H1 (cell line): ENCODE data around the gene PRRG3.
A peak's percentile ranks its signal among the peaks of the same experiment; 100 is the strongest.

ENCODE experiments used
- ASH2L ChIP-seq: fragments of 200-600, 300-600 bp; sonication (generic); IDR thresholded peaks from one replicate; pipeline ENCODE4 v1.7.1; 2017; ENCODE audit warnings: low read length
- BCL11A ChIP-seq, 2 experiments: IDR thresholded peaks; one replicate each; pipeline ENCODE4 v1.6.1; 2011; ENCODE audit warnings: low read depth in 2 of 2, low read length in 2 of 2, mild to moderate bottlenecking in 2 of 2
- CBX8 ChIP-seq: fragments of 300-800, 300-1000 bp; sonication (generic); IDR thresholded peaks from 2 replicates; pipeline ENCODE4 v1.7.1; 2016; ENCODE audit warnings: low read depth, low read length, borderline replicate concordance
- CTCF ChIP-seq, 3 experiments: IDR thresholded peaks; 1 replicate in 2 of 3; 2 replicates in 1 of 3; pipeline versions ENCODE4 v1.5.1 to v1.6.1; 2011; ENCODE audit warnings: low read length in 3 of 3, mild to moderate bottlenecking in 3 of 3, inconsistent platforms in 2 of 3, low read depth in 1 of 3, moderate library complexity in 1 of 3; ENCODE audit not compliant: insufficient read depth in 1 of 3; ENCODE audit errors: control extremely low read depth in 1 of 3
- EZH2 ChIP-seq: fragments of 200-600 bp; sonication (generic); IDR thresholded peaks from 2 replicates; pipeline ENCODE4 v1.7.1; 2012; ENCODE audit warnings: low read depth, mild to moderate bottlenecking, moderate library complexity, low read length, inconsistent platforms; ENCODE audit not compliant: severe bottlenecking
- GABPA ChIP-seq: IDR thresholded peaks from 2 replicates; pipeline ENCODE4 v1.6.1; 2011; ENCODE audit warnings: mild to moderate bottlenecking, low read length, moderate library complexity, borderline replicate concordance; ENCODE audit not compliant: insufficient read depth
- NRF1 ChIP-seq: IDR thresholded peaks from 2 replicates; pipeline ENCODE4 v1.6.1; 2011; ENCODE audit warnings: mild to moderate bottlenecking, low read depth, low read length, improper control_type of control experiment
- POLR2A ChIP-seq, 2 experiments: IDR thresholded peaks; 1 replicate in 1 of 2; 2 replicates in 1 of 2; pipeline ENCODE4 v1.6.1; 2011; ENCODE audit warnings: low read depth in 2 of 2, low read length in 2 of 2, mild to moderate bottlenecking in 2 of 2; ENCODE audit errors: control extremely low read depth in 1 of 2
- RAD21 ChIP-seq, 2 experiments: IDR thresholded peaks in 1 of 2; conservative IDR thresholded peaks in 1 of 2; 2 replicates each; pipeline ENCODE4 v1.6.1; 2011; ENCODE audit warnings: low read depth in 2 of 2, low read length in 2 of 2, improper control_type of control experiment in 1 of 2, inconsistent platforms in 1 of 2, mild to moderate bottlenecking in 1 of 2, moderate library complexity in 1 of 2
- USF2 ChIP-seq: IDR thresholded peaks from 2 replicates; pipeline ENCODE4 v1.6.1; 2011; ENCODE audit warnings: low read length, improper control_type of control experiment
- YY1 ChIP-seq: IDR thresholded peaks from 2 replicates; pipeline ENCODE4 v1.6.1; 2011; ENCODE audit warnings: low read depth, mild to moderate bottlenecking, low read length
- ZNF274 ChIP-seq: IDR thresholded peaks from 2 replicates; pipeline ENCODE4 v1.7.0; 2012; ENCODE audit warnings: low read length, borderline replicate concordance; ENCODE audit errors: extremely low read depth

DNA sequence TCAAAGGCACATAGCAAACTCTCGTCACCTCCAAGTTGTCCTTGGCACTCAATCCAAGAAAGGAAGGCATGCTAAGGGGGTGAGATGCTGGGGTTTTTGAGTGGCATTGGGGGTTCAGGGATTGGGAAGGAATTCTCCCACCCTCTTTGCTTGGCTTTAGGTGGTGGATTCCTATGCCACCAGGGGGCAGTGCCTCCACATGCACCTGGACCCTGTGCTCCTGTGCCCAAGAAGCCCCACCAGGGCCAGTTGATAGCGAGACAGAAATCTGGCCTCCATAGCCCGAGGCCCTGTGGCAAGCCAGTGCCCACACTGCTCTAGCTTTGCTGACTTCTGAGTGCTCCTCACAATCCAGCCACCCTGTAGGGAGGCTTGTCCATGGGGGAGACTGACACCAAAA lies 18.6 kb downstream of the PRRG3 start:
- TF ChIP-seq YY1 (no peak), USF2 (no peak), ASH2L (no peak), CTCF (IDR thresholded peaks at IDR 0.05; ENCODE audit: control extremely low read depth in 1 of 3, insufficient read depth in 1 of 3, low read depth in 1 of 3, low read length in 3 of 3) (peak; percentile 56 to 64 (median 62)), NRF1 (no peak), BCL11A (IDR thresholded peaks at IDR 0.05; ENCODE audit: low read depth in 2 of 2, low read length in 2 of 2) (no peak), GABPA (no peak), POLR2A (IDR thresholded peaks at IDR 0.05; ENCODE audit: control extremely low read depth in 1 of 2, low read depth in 2 of 2, low read length in 2 of 2) (no peak), RAD21 (IDR thresholded peaks at IDR 0.05 in 1 of 2, conservative IDR thresholded peaks at IDR 0.05 in 1 of 2; ENCODE audit: low read depth in 2 of 2, low read length in 2 of 2) (peak; percentile 75 to 81), CBX8 (no peak), EZH2 (no peak), ZNF274 (no peak)
